HUES48 (cell line): Measurements from ENCODE around the gene ZP1.

ENCODE experiments used
- H3K27ac ChIP-seq: one replicate; pipeline ENCODE4 v1.7.0; 2013; ENCODE audit warnings: low read depth, low read length, inconsistent platforms
- H3K27me3 ChIP-seq: 2 replicates; pipeline ENCODE4 v1.6.1; 2013; ENCODE audit warnings: mild to moderate bottlenecking, low read length; ENCODE audit not compliant: control insufficient read depth, insufficient read depth
- H3K36me3 ChIP-seq: 2 replicates; pipeline ENCODE4 v1.6.1; 2013; ENCODE audit warnings: low read length; ENCODE audit not compliant: control insufficient read depth, insufficient read depth
- H3K4me1 ChIP-seq: 2 replicates; pipeline ENCODE4 v1.6.1; 2013; ENCODE audit warnings: mild to moderate bottlenecking, low read length; ENCODE audit not compliant: control insufficient read depth, insufficient read depth
- H3K4me3 ChIP-seq: 2 replicates; pipeline ENCODE4 v1.5.1; 2013; ENCODE audit warnings: mild to moderate bottlenecking, low read depth, low read length
- H3K9ac ChIP-seq: 2 replicates; pipeline ENCODE4 v1.6.1; 2013; ENCODE audit warnings: mild to moderate bottlenecking, low read depth, low read length, moderate library complexity
- H3K9me3 ChIP-seq: 2 replicates; pipeline ENCODE4 v1.6.1; 2013; ENCODE audit warnings: low read length; ENCODE audit not compliant: control insufficient read depth, insufficient read depth

ZP1 gene

GRCh38 chr11:60834742-60835533, 32.4 kb upstream of the ZP1 start:
- Histone ChIP-seq H3K4me1 (no peaks in the 10 kb centered on the region), H3K36me3 (no peaks in the 10 kb centered on the region), H3K27me3 (no peaks in the 10 kb centered on the region), H3K9ac (no peak overlapping the region), H3K27ac (no peak overlapping the region), H3K4me3 (no peak overlapping the region), H3K9me3 (no peaks in the 10 kb centered on the region)

GRCh38 chr11:60835534-60835846, 31.9 kb upstream of the ZP1 start:
- no peak overlapping the region for H3K27ac ChIP-seq
- H3K36me3 ChIP-seq, result no peaks in the 10 kb centered on the region
- no peaks in the 10 kb centered on the region for H3K9me3 ChIP-seq
- no peak overlapping the region for H3K4me3 ChIP-seq
- no peaks in the 10 kb centered on the region for H3K27me3 ChIP-seq
- no peaks in the 10 kb centered on the region for H3K4me1 ChIP-seq
- H3K9ac ChIP-seq, result no peak overlapping the region

- Histone ChIP-seq H3K9ac (no peak overlapping the region), H3K4me3 (no peak overlapping the region), H3K36me3 (no peaks in the 10 kb centered on the region), H3K4me1 (peaks cover 9% of the 10 kb centered on the region), H3K9me3 (no peaks in the 10 kb centered on the region), H3K27ac (no peak overlapping the region), H3K27me3 (no peaks in the 10 kb centered on the region)
Measured at GRCh38 chr11:60836866-60837515, 30.4 kb upstream of the ZP1 start.

GRCh38 chr11:60838132-60838531, 29.2 kb upstream of the ZP1 start:
- Histone ChIP-seq H3K9ac (no peak overlapping the region), H3K27me3 (no peaks in the 10 kb centered on the region), H3K4me3 (no peak overlapping the region), H3K9me3 (no peaks in the 10 kb centered on the region), H3K4me1 (peaks cover 11% of the 10 kb centered on the region), H3K36me3 (no peaks in the 10 kb centered on the region), H3K27ac (no peak overlapping the region)

GRCh38 chr11:60840470-60841430, 26.6 kb upstream of the ZP1 start:
- Histone ChIP-seq H3K27me3 (no peaks in the 10 kb centered on the region), H3K4me3 (peak overlapping the region; percentile 89), H3K36me3 (peaks cover 11% of the 10 kb centered on the region; the same call in 1 of the 2 replicates), H3K9me3 (no peaks in the 10 kb centered on the region), H3K9ac (no peak overlapping the region), H3K27ac (no peak overlapping the region), H3K4me1 (peaks cover 18% of the 10 kb centered on the region)

- peak within 1 kb of the TSS; percentile 62 for H3K27ac ChIP-seq
- peak within 1 kb of the TSS; percentile 89 for H3K4me3 ChIP-seq
- peak within 1 kb of the TSS; percentile 88 for H3K9ac ChIP-seq
- H3K36me3 ChIP-seq, result peaks cover 13% of the 10 kb centered on the region; the same call in 1 of the 2 replicates
- peaks cover 18% of the 10 kb centered on the region for H3K4me1 ChIP-seq
- H3K9me3 ChIP-seq, result no peaks in the 10 kb centered on the region
- no peaks in the 10 kb centered on the region for H3K27me3 ChIP-seq
Measured at GRCh38 chr11:60841797-60842667, 25.3 kb upstream of the ZP1 start, which contains the start of gene CCDC86. CCDC86 (plus strand) TSS chr11:60842113; CDS start chr11:60842125, 12 bp downstream.

GRCh38 chr11:60842668-60843600, 24.4 kb upstream of the ZP1 start:
- Histone ChIP-seq H3K27me3 (no peaks in the 10 kb centered on the region), H3K36me3 (peaks cover 18% of the 10 kb centered on the region; the same call in 1 of the 2 replicates), H3K4me3 (peak overlapping the region; percentile 89), H3K9ac (peak overlapping the region; percentile 88), H3K27ac (no peak overlapping the region), H3K9me3 (no peaks in the 10 kb centered on the region), H3K4me1 (peaks cover 18% of the 10 kb centered on the region)

GRCh38 chr11:60844045-60844869, 23.1 kb upstream of the ZP1 start:
- H3K27me3 ChIP-seq, result no peaks in the 10 kb centered on the region
- peak overlapping the region; percentile 89 for H3K4me3 ChIP-seq
- H3K9me3 ChIP-seq, result no peaks in the 10 kb centered on the region
- H3K36me3 ChIP-seq, result peaks cover 31% of the 10 kb centered on the region
- H3K9ac ChIP-seq, result no peak overlapping the region
- H3K4me1 ChIP-seq, result peaks cover 18% of the 10 kb centered on the region
- H3K27ac ChIP-seq, result no peak overlapping the region

GRCh38 chr11:60844870-60845221, 22.5 kb upstream of the ZP1 start:
- Histone ChIP-seq H3K9me3 (no peaks in the 10 kb centered on the region), H3K9ac (no peak overlapping the region), H3K27ac (no peak overlapping the region), H3K4me3 (no peak overlapping the region), H3K4me1 (peaks cover 18% of the 10 kb centered on the region), H3K27me3 (no peaks in the 10 kb centered on the region), H3K36me3 (peaks cover 37% of the 10 kb centered on the region)
